Neuronal stem cell (in vitro differentiated cells): ENCODE data around the gene DLG2.
"Not testable (repeated sequence)": the region's sequence is repeated elsewhere in the genome, so short reads cannot be mapped to it uniquely, and the experiment has no call there.

Source experiments
- DNase-seq: peaks from one replicate; pipeline ENCODE4 v3.0.0-alpha.2; 2013; ENCODE audit warnings: low spot score
- H2AFZ ChIP-seq: one replicate; pipeline ENCODE4 v1.6.1; 2013; ENCODE audit warnings: mild to moderate bottlenecking, low read length, inconsistent platforms
- H2AK5ac ChIP-seq: 2 replicates; pipeline ENCODE4 v1.6.1; 2013; ENCODE audit warnings: low read depth, mild to moderate bottlenecking, inconsistent platforms, low read length, moderate library complexity, mixed read lengths
- H2BK120ac ChIP-seq: 2 replicates; pipeline ENCODE4 v1.6.1; 2013; ENCODE audit warnings: low read depth, mild to moderate bottlenecking, inconsistent platforms, low read length, moderate library complexity, mixed read lengths
- H2BK12ac ChIP-seq: one replicate; pipeline ENCODE4 v1.6.1; 2013; ENCODE audit warnings: low read length, inconsistent platforms
- H2BK15ac ChIP-seq: 2 replicates; pipeline ENCODE4 v1.6.1; 2013; ENCODE audit warnings: mild to moderate bottlenecking, low read length, inconsistent platforms, mixed read lengths
- H2BK5ac ChIP-seq: one replicate; pipeline ENCODE4 v1.6.1; 2013; ENCODE audit warnings: inconsistent platforms, mild to moderate bottlenecking, low read length, moderate library complexity
- H3K14ac ChIP-seq: one replicate; pipeline ENCODE4 v1.6.1; 2013; ENCODE audit warnings: low read length, inconsistent platforms
- H3K18ac ChIP-seq: 2 replicates; pipeline ENCODE4 v1.6.1; 2013; ENCODE audit warnings: low read length, inconsistent platforms
- H3K23ac ChIP-seq: 2 replicates; pipeline ENCODE4 v1.6.1; 2013; ENCODE audit warnings: low read depth, mild to moderate bottlenecking, mixed read lengths, low read length, inconsistent platforms; ENCODE audit not compliant: poor library complexity
- H3K27ac ChIP-seq: replicated peaks from 3 replicates; pipeline ENCODE4 v1.5.1; 2013; ENCODE audit warnings: low read length, inconsistent platforms
- H3K27me3 ChIP-seq, 3 experiments: 2 replicates each; pipeline ENCODE4 v1.6.1; 2013; ENCODE audit warnings: low read length in 3 of 3, mild to moderate bottlenecking in 2 of 3, inconsistent platforms in 1 of 3, low read depth in 1 of 3, mixed read lengths in 1 of 3, moderate library complexity in 1 of 3; ENCODE audit not compliant: control insufficient read depth in 3 of 3, insufficient read depth in 3 of 3
- H3K36me3 ChIP-seq, 2 donors: replicated peaks in 1 of 2; 2 replicates each; pipeline ENCODE4 v1.6.1; 2013; ENCODE audit warnings: low read length in 2 of 2; ENCODE audit not compliant: control insufficient read depth in 2 of 2, insufficient read depth in 2 of 2
- H3K4ac ChIP-seq: 2 replicates; pipeline ENCODE4 v1.6.1; 2013; ENCODE audit warnings: inconsistent platforms, mild to moderate bottlenecking, low read length, moderate library complexity
- H3K4me1 ChIP-seq, 2 donors: 1 replicate in 1 of 2; 2 replicates in 1 of 2; pipeline ENCODE4 v1.6.1; 2013; ENCODE audit warnings: low read length in 2 of 2, low read depth in 1 of 2; ENCODE audit not compliant: control insufficient read depth in 2 of 2, insufficient read depth in 1 of 2
- H3K4me2 ChIP-seq: one replicate; pipeline ENCODE4 v1.6.1; 2013; ENCODE audit warnings: mild to moderate bottlenecking, low read length, inconsistent platforms; ENCODE audit not compliant: insufficient read depth, poor library complexity, severe bottlenecking
- H3K4me3 ChIP-seq, 2 donors: 2 replicates each; pipeline ENCODE4 v1.5.1; 2013; ENCODE audit warnings: low read length in 2 of 2, mild to moderate bottlenecking in 2 of 2, inconsistent platforms in 1 of 2, moderate library complexity in 1 of 2
- H3K79me1 ChIP-seq: one replicate; pipeline ENCODE4 v1.6.1; 2013; ENCODE audit warnings: low read depth, mild to moderate bottlenecking, inconsistent platforms, low read length, moderate library complexity
- H3K9ac ChIP-seq: one replicate; pipeline ENCODE4 v1.6.1; 2013; ENCODE audit warnings: mild to moderate bottlenecking, low read depth, low read length, inconsistent platforms; ENCODE audit not compliant: poor library complexity
- H3K9me3 ChIP-seq, 2 donors: replicated peaks in 1 of 2; 2 replicates each; pipeline versions ENCODE3 to v1.6.1; 2013; ENCODE audit warnings: low read length in 2 of 2, mild to moderate bottlenecking in 2 of 2, inconsistent platforms in 1 of 2, low read depth in 1 of 2, mixed read lengths in 1 of 2, moderate library complexity in 1 of 2; ENCODE audit not compliant: control insufficient read depth in 2 of 2, insufficient read depth in 1 of 2
- H4K8ac ChIP-seq: one replicate; pipeline ENCODE4 v1.6.1; 2013; ENCODE audit warnings: low read depth, mild to moderate bottlenecking, inconsistent platforms, low read length, moderate library complexity
- H4K91ac ChIP-seq: one replicate; pipeline ENCODE4 v1.6.1; 2013; ENCODE audit warnings: low read length, low read depth, mild to moderate bottlenecking, inconsistent platforms; ENCODE audit not compliant: poor library complexity
- WGBS, 2 donors: extraction: QIAGEN DNeasy Blood & Tissue Kit; methylation state at CpG; one replicate each; pipeline ENCODE4 v1.1.7; 2013; ENCODE audit warnings: missing lambda C conversion rate in 2 of 2, mixed read lengths in 1 of 2; ENCODE audit not compliant: insufficient read length in 2 of 2, insufficient replicate concordance in 1 of 2; ENCODE audit errors: extremely low coverage in 2 of 2; 5-methylcytosine and 5-hydroxymethylcytosine counted together

The DLG2 gene

DNA sequence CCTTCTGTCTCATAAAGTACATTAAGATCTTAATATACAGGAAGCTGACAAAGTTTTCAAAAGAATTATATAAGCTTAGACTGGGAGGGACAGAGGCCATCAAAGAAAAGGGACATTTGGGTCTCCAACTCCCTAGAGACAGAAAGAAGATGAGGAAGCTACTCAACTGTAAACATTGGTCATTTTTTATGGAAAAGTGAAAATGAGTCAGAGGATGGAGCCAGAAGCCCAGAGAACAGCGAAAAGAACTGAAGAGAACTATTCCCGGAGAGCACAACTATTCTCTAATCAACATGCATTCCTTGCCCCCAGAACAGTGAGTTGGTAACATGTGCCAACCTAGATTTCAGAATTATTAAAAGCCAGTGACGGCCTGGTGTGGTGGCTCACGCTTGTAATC, 779.3 kb downstream of the DLG2 start:
- no peak overlapping the region for H4K91ac ChIP-seq
- H2BK120ac ChIP-seq, result no peak overlapping the region
- H3K4me1 ChIP-seq, result no peaks in the 10 kb centered on the region
- H2BK12ac ChIP-seq, result no peak overlapping the region
- no peak overlapping the region for H3K27ac ChIP-seq
- no peaks in the 10 kb centered on the region for H3K9me3 ChIP-seq
- H3K4me2 ChIP-seq, result no peak overlapping the region
- H3K14ac ChIP-seq, result no peak overlapping the region
- H3K4ac ChIP-seq, result no peak overlapping the region
- DNase-seq, result no peak
- H3K36me3 ChIP-seq, result no peaks in the 10 kb centered on the region
- H3K9ac ChIP-seq, result no peak overlapping the region
- no peaks in the 10 kb centered on the region for H3K27me3 ChIP-seq
- H4K8ac ChIP-seq, result no peak overlapping the region
- H3K4me3 ChIP-seq, result no peak overlapping the region
- WGBS, 2 donors, result no CpG with 5 or more reads among the region's 4 CpGs
- H3K79me1 ChIP-seq, result no peaks in the 10 kb centered on the region
- no peak overlapping the region for H2AK5ac ChIP-seq
- no peak overlapping the region for H3K23ac ChIP-seq
- H2BK15ac ChIP-seq, result no peak overlapping the region
- H2AFZ ChIP-seq, result no peak overlapping the region
- H2BK5ac ChIP-seq, result no peak overlapping the region
- no peak overlapping the region for H3K18ac ChIP-seq

DNA sequence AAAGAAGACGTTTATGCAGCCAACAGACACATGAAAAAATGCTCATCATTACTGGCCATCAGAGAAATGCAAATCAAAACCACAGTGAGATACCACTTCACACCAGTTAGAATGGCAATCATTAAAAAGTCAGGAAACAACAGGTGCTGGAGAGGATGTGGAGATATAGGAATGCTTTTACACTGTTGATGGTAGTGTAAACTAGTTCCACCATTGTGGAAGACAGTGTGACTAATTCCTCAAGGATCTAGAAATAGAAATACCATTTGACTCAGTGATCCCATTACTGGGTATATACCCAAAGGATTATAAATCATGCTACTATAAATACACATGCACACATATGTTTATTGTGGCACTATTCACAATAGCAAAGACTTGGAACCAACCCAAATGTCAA, 786.9 kb downstream of the DLG2 start:
- H3K14ac ChIP-seq, result not testable (repeated sequence)

DNA sequence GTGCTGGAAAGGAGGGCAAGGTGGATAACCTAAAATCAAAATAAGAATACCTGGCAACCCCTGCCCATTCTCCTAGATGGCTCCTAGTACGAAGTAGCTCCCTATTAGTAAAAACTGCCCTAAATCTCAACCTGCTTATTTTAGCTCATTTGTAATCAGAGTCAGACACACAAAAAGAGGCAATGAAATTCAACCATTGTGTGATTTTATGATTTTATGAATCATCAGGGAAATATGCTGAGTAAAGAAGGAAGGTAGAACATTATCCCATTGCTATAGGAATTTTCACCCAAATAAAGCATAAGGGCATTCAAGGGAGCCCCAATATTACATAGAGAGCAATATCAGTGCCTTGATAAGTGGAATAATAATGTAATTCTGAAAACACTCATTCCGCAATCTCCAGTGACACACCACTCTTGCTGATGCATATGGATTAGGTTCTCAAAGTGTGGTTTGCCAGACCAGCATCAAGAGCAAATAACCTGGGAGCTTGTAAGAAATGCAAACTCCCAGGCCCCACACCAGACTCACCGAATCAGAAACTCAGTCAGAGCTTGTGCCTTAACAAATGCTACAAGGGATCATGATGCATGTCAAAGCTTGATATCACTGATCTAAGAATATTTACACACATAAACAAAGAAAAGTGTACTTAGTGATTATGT, 789.6 kb downstream of the DLG2 start:
- Histone ChIP-seq H2BK12ac (no peak overlapping the region), H3K14ac (no peak overlapping the region), H2BK15ac (no peak overlapping the region), H3K18ac (no peak overlapping the region), H2BK120ac (no peak overlapping the region), H2BK5ac (no peak overlapping the region), H3K4me3 (no peak overlapping the region), H4K91ac (no peak overlapping the region), H4K8ac (no peak overlapping the region), H3K23ac (no peak overlapping the region), H3K9me3 (no peaks in the 10 kb centered on the region), H3K9ac (no peak overlapping the region), H3K27me3 (no peaks in the 10 kb centered on the region), H3K4me2 (no peak overlapping the region), H3K79me1 (no peaks in the 10 kb centered on the region), H2AFZ (no peak overlapping the region), H3K4me1 (no peaks in the 10 kb centered on the region), H3K27ac (no peak overlapping the region), H3K36me3 (no peaks in the 10 kb centered on the region), H2AK5ac (no peak overlapping the region), H3K4ac (no peak overlapping the region)
- WGBS, 2 donors, result no CpG with 5 or more reads among the region's 3 CpGs
- no peak for DNase-seq

More for the DNA sequence above, 786.9 kb downstream of the DLG2 start:
- not testable (repeated sequence) for H2BK5ac ChIP-seq, H3K23ac ChIP-seq, H4K91ac ChIP-seq, DNase-seq, H3K4me3 ChIP-seq, H3K79me1 ChIP-seq, H3K9me3 ChIP-seq, H4K8ac ChIP-seq, H3K36me3 ChIP-seq, H3K18ac ChIP-seq, H2AFZ ChIP-seq, H3K27me3 ChIP-seq, H2BK12ac ChIP-seq, H3K4me2 ChIP-seq, H3K4me1 ChIP-seq, H2BK15ac ChIP-seq, H3K4ac ChIP-seq, H2AK5ac ChIP-seq, H3K27ac ChIP-seq, H2BK120ac ChIP-seq, H3K9ac ChIP-seq
- WGBS, 2 donors, result no CpG with 5 or more reads among the region's 1 CpG

DNA sequence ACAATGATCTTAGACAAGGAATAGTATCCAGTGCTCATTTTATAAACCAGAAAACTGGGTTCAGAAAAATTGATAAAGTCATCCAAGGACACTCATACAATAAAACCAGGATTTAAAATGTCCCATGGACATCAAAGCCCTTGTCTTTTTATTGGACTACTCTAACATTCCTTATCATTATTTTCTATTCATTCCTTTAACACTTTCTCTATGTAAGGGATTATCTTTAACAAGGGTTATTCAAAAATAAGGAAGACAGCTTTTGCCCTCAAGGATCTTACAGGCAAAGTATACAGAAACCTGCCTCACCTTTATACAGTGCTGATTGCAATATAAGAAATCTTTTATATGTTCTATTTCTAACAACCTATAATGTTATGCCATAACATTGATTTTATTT, 790.8 kb downstream of the DLG2 start:
- DNase-seq, result no peak
- H3K23ac ChIP-seq, result no peak overlapping the region
- H3K9ac ChIP-seq, result no peak overlapping the region
- H3K4ac ChIP-seq, result no peak overlapping the region
- H2AK5ac ChIP-seq, result no peak overlapping the region
- H3K27ac ChIP-seq, result no peak overlapping the region
- no peaks in the 10 kb centered on the region for H3K79me1 ChIP-seq
- H2BK5ac ChIP-seq, result no peak overlapping the region
- H2BK12ac ChIP-seq, result no peak overlapping the region
- H3K36me3 ChIP-seq, result no peaks in the 10 kb centered on the region
- no peak overlapping the region for H4K8ac ChIP-seq
- H3K18ac ChIP-seq, result no peak overlapping the region
- no peak overlapping the region for H2BK15ac ChIP-seq
- H4K91ac ChIP-seq, result no peak overlapping the region
- no peaks in the 10 kb centered on the region for H3K27me3 ChIP-seq
- no peak overlapping the region for H2AFZ ChIP-seq
- no peak overlapping the region for H2BK120ac ChIP-seq
- H3K9me3 ChIP-seq, result no peaks in the 10 kb centered on the region
- H3K4me3 ChIP-seq, result no peak overlapping the region
- no peaks in the 10 kb centered on the region for H3K4me1 ChIP-seq
- no peak overlapping the region for H3K4me2 ChIP-seq
- H3K14ac ChIP-seq, result no peak overlapping the region
